Liver (tissue), 3 donors: ENCODE measurements around the gene VEGFC.

Source experiments
- CTCF ChIP-seq: fragments of 150-350 bp; IDR thresholded peaks from 2 replicates; pipeline ENCODE4 v1.5.1; 2017; ENCODE audit warnings: improper control_type of control experiment, low read depth, low read length; ENCODE audit not compliant: missing input control
- EGR1 ChIP-seq, 2 donors: IDR thresholded peaks; 2 replicates each; pipeline ENCODE4 v1.6.1; 2016 to 2018; ENCODE audit warnings: antibody characterized with exemption in 2 of 2, low read depth in 2 of 2
- GABPA ChIP-seq, 2 donors: IDR thresholded peaks in 1 of 2; conservative IDR thresholded peaks in 1 of 2; 2 replicates each; pipeline ENCODE4 v1.6.1; 2016; ENCODE audit warnings: antibody characterized with exemption in 2 of 2, mild to moderate bottlenecking in 1 of 2, moderate library complexity in 1 of 2
- HNF4A ChIP-seq, 2 donors: conservative IDR thresholded peaks; 2 replicates each; pipeline ENCODE4 v1.6.1; 2016; ENCODE audit warnings: antibody characterized with exemption in 2 of 2, mild to moderate bottlenecking in 2 of 2
- JUND ChIP-seq, 2 donors: IDR thresholded peaks; 2 replicates each; pipeline ENCODE4 v1.6.1; 2016; ENCODE audit warnings: antibody characterized with exemption in 2 of 2
- MAX ChIP-seq: IDR thresholded peaks from 2 replicates; pipeline ENCODE4 v1.6.1; 2016; ENCODE audit warnings: antibody characterized with exemption
- RAD21 ChIP-seq, 2 donors: IDR thresholded peaks; 2 replicates each; pipeline ENCODE4 v1.6.1; 2016; ENCODE audit warnings: antibody characterized with exemption in 2 of 2, mild to moderate bottlenecking in 2 of 2
- REST ChIP-seq: IDR thresholded peaks from 2 replicates; pipeline ENCODE4 v1.6.1; 2016; ENCODE audit warnings: antibody characterized with exemption, mild to moderate bottlenecking
- RXRA ChIP-seq, 2 donors: IDR thresholded peaks; 2 replicates each; pipeline ENCODE4 v1.6.1; 2017 to 2018; ENCODE audit warnings: antibody characterized with exemption in 2 of 2, mild to moderate bottlenecking in 1 of 2
- SP1 ChIP-seq: IDR thresholded peaks from 2 replicates; pipeline ENCODE4 v1.6.1; 2018; ENCODE audit warnings: antibody characterized with exemption, mild to moderate bottlenecking
- TAF1 ChIP-seq: conservative IDR thresholded peaks from 2 replicates; pipeline ENCODE4 v1.6.1; 2016; ENCODE audit warnings: antibody characterized with exemption, mild to moderate bottlenecking
- YY1 ChIP-seq: IDR thresholded peaks from 2 replicates; pipeline ENCODE4 v1.6.1; 2016; ENCODE audit warnings: antibody characterized with exemption, mild to moderate bottlenecking
- ZBTB33 ChIP-seq: IDR thresholded peaks from 2 replicates; pipeline ENCODE4 v1.6.1; 2016; ENCODE audit warnings: antibody characterized with exemption
- donor health status: healthy.
- donor health status: healthy.

GRCh38 chr4:176799653-176800052 is 6.9 kb upstream of the VEGFC start:
- TF ChIP-seq REST (no peak), CTCF (no peak), MAX (no peak), TAF1 (no peak), RXRA (IDR thresholded peaks at IDR 0.05) (no peak), GABPA (IDR thresholded peaks at IDR 0.05 in 1 of 2, conservative IDR thresholded peaks at IDR 0.05 in 1 of 2) (no peak), JUND (IDR thresholded peaks at IDR 0.05) (no peak), RAD21 (IDR thresholded peaks at IDR 0.05) (no peak), YY1 (no peak), SP1 (no peak), ZBTB33 (no peak), EGR1 (IDR thresholded peaks at IDR 0.05; ENCODE audit: low read depth in 2 of 2) (no peak), HNF4A (conservative IDR thresholded peaks at IDR 0.05) (no peak)
